HG03442 (cell line): ENCODE data around the gene RFPL4A.

Experiments used
- ATAC-seq: cut with Tn5 transposase; IDR thresholded peaks from one replicate; pipeline ENCODE4 v1.9.1; 2021; ENCODE audit warnings: mild to moderate bottlenecking, moderate library complexity; ENCODE audit not compliant: unreplicated experiment

The RFPL4A gene

GRCh38 chr19:55801416-55801815, 42.5 kb downstream of the RFPL4A start:
- ATAC-seq = no peak

GRCh38 chr19:55802281-55802680, 43.4 kb downstream of the RFPL4A start:
- ATAC-seq = no peak

GRCh38 chr19:55809381-55810058, 50.6 kb downstream of the RFPL4A start:
- peak; percentile 52 for ATAC-seq

GRCh38 chr19:55811340-55811739, 52.4 kb downstream of the RFPL4A start:
- no peak for ATAC-seq

- no peak for ATAC-seq
Measured at GRCh38 chr19:55812449-55812848, 53.6 kb downstream of the RFPL4A start.
